Measurements from ENCODE around the gene HCRTR1. TPM values are rescaled to one million over a fixed set of nuclear protein-coding genes. Genes with fewer than 3 reads are reported as not detected.

HCRTR1 gene
- total RNA-seq, 4 donors from 2014 or later = 0.59 TPM; not detected in 3

- Histone ChIP-seq H3K27ac (no peak overlapping the region), H3K9me3 (no peaks in the 10 kb centered on the region), H3K4me3 (no peak overlapping the region), H3K36me3 (no peaks in the 10 kb centered on the region), H3K4me1 (peaks cover 4 to 8% of the 10 kb centered on the region in 2 donors), H3K27me3 (peaks cover 20 to 21% (median 20%) of the 10 kb centered on the region in 3 donors)
- intact Hi-C loops (cut with DNase I; ENCODE audit: low total_unique reads) (loop anchor here (1.0 kb wide), 1 partner anchor 54 kb away; no protein-coding TSS in a partner anchor), in situ Hi-C loops (cut with MboI; ENCODE audit: low sequenced_read_pairs in 4 of 4) (no loop called here)
- no peak for DNase-seq
- no peak for ATAC-seq
- no peak for TF ChIP-seq POLR2A (IDR thresholded peaks at IDR 0.05)
- no peak for TF ChIP-seq CTCF (IDR thresholded peaks at IDR 0.05 in 4 of 5, conservative IDR thresholded peaks at IDR 0.05 in 1 of 5)
Observed at GRCh38 chr1:31618916-31619846, 1.7 kb downstream of the HCRTR1 start.

- H3K27ac ChIP-seq = no peak overlapping the region
- no peak overlapping the region for H3K4me3 ChIP-seq
- TF ChIP-seq CTCF (IDR thresholded peaks at IDR 0.05 in 4 of 5, conservative IDR thresholded peaks at IDR 0.05 in 1 of 5) = no peak
- TF ChIP-seq POLR2A (IDR thresholded peaks at IDR 0.05) = no peak
- H3K36me3 ChIP-seq = no peaks in the 10 kb centered on the region
- intact Hi-C loops (cut with DNase I; ENCODE audit: low total_unique reads) = no loop called here
- ATAC-seq (no peak), DNase-seq (no peak)
- peaks cover 5 to 12% of the 10 kb centered on the region in 2 donors for H3K4me1 ChIP-seq
- in situ Hi-C loops (cut with MboI; ENCODE audit: low sequenced_read_pairs in 4 of 4) = no loop called here
- no peaks in the 10 kb centered on the region for H3K9me3 ChIP-seq
- peaks cover 20 to 21% (median 20%) of the 10 kb centered on the region in 3 donors for H3K27me3 ChIP-seq
Observed at GRCh38 chr1:31620631-31621497, 3.4 kb downstream of the HCRTR1 start.

- Histone ChIP-seq H3K4me1 (peaks cover 11 to 18% of the 10 kb centered on the region in 2 donors), H3K27me3 (peaks cover 18 to 20% (median 19%) of the 10 kb centered on the region in 3 donors), H3K9me3 (no peaks in the 10 kb centered on the region), H3K27ac (no peak overlapping the region), H3K36me3 (no peaks in the 10 kb centered on the region), H3K4me3 (no peak overlapping the region)
- DNase-seq (no peak), ATAC-seq (no peak)
- in situ Hi-C loops (cut with MboI; ENCODE audit: low sequenced_read_pairs in 4 of 4) = no loop called here
- TF ChIP-seq POLR2A (IDR thresholded peaks at IDR 0.05) = no peak
- no peak for TF ChIP-seq CTCF (IDR thresholded peaks at IDR 0.05 in 4 of 5, conservative IDR thresholded peaks at IDR 0.05 in 1 of 5)
- intact Hi-C loops (cut with DNase I; ENCODE audit: low total_unique reads) = no loop called here
Observed at GRCh38 chr1:31621498-31621820, 4.0 kb downstream of the HCRTR1 start.

GRCh38 chr1:31621847-31622730 lies 4.6 kb downstream of the HCRTR1 start:
- TF ChIP-seq POLR2A (IDR thresholded peaks at IDR 0.05) (no peak), CTCF (IDR thresholded peaks at IDR 0.05 in 4 of 5, conservative IDR thresholded peaks at IDR 0.05 in 1 of 5) (no peak)
- no peak for ATAC-seq
- Histone ChIP-seq H3K27me3 (peaks cover 12 to 13% (median 13%) of the 10 kb centered on the region in 3 donors), H3K4me1 (peaks cover 17 to 24% of the 10 kb centered on the region in 2 donors), H3K27ac (peak overlapping the region in 3 of 4 donors; percentile 13 to 35 (median 30)), H3K9me3 (no peaks in the 10 kb centered on the region), H3K4me3 (no peak overlapping the region), H3K36me3 (no peaks in the 10 kb centered on the region)
- intact Hi-C loops (cut with DNase I; ENCODE audit: low total_unique reads) (no loop called here), in situ Hi-C loops (cut with MboI; ENCODE audit: low sequenced_read_pairs in 4 of 4) (no loop called here)
- no peak for DNase-seq
